NK-92 (cell line): ENCODE data around the gene CEL.

ENCODE experiments used
- DNase-seq: peaks from one replicate; lab custom pipeline; 2025; ENCODE audit not compliant: unreplicated experiment; lab: John Stamatoyannopoulos, UW

CEL gene

DNA sequence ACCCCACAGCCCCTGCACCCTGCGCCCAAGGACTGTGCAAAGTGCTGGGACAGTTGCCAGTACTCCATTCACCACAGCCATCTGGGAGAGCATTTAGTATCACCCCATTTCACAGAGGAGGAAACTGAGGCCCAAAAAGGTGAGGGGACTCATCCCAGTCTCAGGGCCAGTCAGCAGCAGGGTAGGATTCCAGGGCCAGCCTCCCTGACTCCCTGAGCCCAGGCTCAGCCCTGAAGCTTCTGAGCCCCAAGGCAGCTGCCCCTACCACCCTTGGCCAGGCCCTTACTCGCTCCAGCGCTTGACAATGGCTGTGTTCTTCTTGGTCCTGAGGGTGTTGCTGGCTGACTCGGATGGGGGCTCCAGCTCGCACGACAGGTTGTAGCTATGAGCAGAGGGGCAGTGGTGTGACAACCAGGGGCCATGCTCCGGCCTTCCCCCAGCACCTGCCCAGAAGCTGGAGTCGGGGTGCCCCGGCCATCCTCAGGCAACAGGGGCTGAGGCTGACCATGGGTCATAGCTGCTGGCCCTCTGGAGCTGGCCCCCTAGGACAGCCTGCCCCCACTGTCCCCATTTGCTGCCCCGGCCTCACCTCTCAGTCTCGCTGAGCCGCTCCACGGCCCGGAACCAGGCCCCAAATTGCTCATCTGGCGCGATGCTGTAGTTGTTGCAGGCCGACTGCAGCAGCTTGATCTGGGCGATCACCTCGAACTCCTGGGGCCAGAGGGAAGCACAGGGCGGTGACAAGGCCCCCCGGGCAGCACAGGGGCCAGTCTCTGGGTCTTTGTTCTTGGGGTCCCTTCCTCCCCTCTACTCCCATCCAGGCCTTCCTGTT, 40.6 kb downstream of the CEL start:
- no peak for DNase-seq

DNA sequence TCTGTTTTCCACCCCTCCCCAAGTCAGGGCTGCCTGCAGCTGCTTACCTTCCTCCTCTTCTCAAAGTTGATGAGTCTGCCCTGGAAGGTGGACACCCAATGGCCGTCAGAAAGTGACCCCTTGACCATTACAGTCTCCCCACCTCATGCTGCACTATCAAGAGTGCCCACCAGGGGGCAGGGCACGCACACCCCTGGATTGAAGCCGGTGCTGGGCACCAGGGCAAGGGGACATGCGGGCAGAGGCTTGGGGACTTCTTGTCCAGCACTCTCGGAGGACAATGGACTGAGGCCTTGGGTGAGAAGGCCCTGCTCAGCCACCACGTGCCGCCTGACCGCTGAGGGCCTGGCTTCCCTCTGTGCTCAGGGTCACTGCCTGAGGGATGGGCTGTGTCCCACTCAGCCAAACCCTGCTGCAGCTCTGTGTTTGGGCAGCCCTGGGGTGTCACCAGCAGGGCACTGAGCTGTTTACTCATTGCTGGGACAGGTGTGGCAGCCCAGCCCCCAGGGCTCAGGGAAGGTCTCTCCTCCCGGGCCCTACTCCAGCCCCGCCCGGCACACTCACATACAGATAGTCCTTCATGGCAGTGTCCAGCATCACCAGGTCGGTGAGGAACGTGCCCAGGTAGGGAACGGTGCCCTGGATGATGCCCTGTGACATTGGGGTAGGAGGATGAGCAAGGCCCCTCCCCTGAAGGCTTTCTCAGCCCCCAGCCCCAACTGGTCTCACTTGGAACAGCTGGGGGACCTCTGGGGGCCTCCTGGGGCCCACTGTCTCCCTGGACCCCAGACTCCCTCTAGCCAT, 41.6 kb downstream of the CEL start:
- DNase-seq: no peak

DNA sequence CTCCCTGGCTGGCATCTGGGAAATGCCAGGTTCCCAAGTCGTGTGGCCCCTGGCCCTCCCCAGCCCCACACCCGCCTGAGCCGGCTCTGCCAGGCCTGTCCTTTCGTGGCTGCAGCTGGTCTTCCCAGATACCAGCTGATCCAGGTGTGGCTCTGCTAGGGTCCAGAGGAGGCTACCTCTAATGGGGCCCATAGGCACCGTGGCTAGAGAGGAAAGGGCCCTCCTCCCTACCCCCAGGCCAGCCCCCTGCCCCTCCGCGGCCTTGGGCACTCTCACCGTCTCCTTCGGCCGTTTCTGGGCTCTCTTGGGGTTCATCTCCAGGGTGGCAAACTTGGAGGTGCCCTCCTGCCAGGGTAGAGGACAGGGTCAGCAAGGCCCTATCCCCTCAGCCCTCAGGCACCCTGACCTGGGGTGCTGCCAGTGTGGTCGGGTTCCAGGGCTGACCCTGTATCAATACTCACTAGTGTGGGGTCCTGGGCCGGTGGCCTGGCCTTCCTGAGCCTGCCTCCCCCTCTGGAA, 42.3 kb downstream of the CEL start:
- no peak for DNase-seq

DNA sequence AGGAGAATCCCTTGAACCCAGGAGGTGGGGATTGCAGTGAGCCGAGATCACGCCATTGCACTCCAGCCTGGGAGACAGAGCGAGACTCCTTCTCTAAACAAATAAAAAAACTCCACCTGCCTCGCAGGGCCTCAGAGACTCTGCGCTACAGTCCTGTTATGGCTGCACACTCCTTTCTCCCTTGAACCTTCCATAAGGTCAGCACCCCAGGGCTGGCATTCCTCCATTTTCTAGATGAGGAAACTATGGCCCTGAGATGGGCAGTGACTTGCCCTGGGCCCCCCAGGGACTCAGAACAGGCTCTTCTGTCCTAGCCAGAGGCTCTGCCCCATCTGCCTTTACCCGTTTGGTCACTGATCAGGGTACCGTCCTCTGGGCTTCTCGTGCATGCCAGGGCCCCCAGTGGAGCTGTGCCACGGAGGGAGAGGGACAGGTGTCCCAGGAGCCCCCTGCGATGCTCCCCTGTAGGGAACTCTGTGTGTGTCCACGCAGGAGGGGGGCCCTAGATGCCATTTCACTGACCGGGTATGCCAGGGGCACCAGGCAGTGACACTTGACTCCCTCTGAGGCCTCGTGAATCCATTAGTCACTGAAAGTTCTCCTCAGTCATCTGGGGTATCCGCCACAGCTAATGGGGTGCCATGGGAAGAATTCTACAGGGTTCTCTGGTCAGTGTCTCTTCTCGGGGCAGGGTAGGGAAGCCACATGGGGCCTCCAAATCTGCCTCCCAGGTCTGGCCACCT, 43.1 kb downstream of the CEL start:
- DNase-seq: no peak

DNA sequence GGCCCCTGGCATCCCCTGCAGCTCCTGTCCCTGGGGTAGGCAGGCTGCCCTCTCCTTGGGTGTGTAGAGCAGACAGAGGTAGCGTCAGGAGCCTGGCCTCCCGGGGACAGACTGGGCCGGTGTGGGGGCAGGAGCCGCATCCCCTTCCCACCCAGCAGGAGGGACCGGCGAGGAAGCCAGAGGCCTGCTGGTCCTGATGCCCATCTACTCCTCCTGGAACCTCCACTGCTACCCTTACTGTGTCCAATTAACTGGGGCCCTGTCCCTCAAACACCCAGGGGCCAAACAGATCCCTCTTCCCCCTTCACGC, 43.6 kb downstream of the CEL start:
- DNase-seq: no peak

DNA sequence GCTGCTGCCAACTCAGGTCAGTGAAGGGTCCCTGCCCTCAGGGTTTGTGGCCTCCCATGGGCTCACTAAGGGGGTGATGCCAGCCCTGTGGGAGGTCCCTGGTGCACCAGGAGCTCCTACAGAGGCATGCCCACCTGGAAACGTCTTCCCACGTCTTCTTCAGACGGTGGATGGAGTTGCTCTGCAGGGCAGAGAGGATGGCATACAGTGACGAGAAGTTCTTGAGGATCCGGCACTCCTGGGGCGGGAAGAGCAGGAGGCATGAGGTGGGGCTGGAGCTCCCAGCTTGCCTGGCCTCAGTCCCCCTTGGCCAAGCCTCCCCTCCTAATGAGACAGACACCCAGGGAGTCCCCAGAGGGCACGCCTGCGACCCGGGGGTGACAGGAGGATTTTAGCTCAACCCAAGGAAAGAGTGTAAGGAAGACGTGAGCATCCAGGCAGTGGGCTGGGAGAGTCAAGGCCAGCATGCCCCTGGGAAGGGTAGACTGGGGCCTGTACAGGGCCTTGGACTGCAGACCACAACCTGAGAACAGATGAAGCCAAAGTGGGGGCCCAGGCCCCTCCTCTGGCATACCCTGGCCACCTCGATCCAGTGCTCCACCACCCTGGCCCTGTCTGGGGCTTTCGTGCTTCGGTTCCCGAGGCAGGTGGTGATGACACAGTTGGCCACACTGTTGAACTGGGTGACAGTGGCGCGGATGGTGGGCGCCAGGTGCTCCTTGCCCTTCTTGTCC, 44.9 kb downstream of the CEL start:
- DNase-seq: no peak

DNA sequence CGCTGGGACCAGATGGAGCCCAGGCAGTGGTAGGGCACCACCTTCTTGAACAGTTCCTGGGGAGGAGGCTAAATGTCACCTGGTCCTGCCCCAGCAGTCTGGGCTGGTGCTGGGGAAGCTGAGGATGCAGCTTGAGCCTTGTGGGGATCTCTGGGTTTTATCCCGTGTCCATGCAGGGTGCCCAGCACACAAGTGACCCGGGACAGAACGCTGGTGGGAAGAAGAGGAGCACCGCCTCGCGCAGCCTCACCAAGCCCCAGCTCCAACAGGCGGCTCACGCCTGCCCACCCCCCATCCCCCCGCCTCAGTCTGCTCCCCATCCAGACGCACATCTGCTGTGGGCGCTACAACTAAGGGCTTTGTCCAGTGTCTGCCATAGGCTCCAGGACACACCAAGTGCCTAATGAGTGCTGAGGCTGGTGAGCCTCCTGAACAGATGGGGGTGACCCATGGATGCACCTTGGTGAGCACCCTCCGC, 45.5 kb downstream of the CEL start:
- DNase-seq: no peak

DNA sequence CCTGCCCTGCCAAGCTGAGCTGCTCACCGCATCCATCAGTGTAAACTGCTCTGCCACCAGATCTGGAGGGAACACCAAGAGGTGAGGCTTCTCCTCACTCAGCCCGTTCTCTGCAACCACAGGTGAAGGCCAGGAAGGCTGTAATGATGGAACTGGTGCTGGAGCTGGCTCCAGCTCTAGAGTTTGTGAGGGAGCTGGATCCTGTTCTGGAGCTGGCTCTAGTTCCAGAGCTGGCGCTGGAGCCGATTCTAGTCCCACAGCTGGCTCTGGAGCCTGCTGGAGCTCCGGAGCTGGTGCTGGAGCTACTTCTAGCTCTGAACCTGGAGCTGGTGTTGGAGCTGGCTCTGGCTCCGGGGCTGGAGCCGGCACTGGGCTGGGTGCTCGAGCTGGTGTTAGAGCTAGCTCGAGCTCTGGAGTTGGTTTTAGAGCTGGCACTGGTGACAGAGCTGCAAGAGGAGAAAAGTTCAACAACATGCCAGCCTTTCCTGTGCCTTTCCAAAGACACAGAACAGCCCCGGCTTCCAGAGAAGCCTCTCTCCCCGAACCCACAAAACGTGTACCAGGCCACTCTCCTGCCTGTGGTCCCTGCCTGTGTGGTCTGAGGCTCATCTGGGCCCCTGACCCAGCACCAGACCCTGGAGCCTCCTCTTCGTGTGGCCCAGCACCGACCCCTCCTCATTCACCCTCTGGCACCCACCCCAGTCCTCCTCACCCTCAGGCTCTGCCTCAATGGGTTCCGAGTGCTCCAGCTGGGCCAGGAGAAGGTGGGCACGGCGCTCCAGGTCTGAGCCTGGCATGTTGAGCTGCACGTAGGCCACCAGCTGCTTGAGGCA, 46.4 kb downstream of the CEL start:
- DNase-seq: no peak

DNA sequence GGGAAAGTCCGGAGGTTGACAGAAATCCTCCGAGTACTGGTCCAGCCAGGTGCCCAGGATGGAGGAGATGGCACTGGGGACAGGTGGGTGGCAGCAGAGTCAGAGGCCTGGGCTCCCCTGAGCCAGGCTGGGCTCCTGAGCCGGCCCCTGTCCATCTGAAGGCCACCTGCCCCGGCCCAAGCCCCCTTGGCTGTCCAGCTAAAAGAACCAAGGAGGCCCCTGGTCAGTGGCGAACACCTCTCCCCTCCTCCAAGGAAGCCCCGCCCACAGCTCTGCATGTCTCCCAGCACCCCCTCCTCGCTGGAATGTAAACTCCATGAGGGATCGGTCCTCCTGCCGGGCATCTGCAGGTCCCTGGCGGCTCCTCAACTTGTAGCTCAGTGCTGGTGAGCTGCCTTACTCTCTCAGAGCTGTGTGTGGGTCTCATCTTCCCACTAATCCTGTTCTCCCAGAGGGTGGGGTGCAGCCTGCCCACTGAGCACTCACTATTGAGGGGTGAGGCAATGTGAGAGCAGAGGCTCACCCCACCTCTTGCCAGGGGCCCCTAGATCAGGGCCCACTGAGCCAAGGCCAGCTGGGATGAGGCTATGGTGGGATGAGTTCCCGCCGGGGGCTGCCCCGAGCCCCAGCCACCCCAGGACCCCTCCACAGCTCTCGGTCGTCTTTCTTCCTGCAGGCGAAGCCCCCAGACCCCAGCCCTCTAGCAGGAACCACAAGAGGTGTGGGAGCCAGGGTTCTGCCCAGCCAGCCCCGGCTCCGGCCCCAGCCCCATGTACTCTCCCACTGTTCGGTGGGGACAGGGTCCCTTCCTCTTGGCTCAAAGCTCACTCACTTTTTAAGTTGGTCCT, 47.2 kb downstream of the CEL start:
- DNase-seq: no peak

DNA sequence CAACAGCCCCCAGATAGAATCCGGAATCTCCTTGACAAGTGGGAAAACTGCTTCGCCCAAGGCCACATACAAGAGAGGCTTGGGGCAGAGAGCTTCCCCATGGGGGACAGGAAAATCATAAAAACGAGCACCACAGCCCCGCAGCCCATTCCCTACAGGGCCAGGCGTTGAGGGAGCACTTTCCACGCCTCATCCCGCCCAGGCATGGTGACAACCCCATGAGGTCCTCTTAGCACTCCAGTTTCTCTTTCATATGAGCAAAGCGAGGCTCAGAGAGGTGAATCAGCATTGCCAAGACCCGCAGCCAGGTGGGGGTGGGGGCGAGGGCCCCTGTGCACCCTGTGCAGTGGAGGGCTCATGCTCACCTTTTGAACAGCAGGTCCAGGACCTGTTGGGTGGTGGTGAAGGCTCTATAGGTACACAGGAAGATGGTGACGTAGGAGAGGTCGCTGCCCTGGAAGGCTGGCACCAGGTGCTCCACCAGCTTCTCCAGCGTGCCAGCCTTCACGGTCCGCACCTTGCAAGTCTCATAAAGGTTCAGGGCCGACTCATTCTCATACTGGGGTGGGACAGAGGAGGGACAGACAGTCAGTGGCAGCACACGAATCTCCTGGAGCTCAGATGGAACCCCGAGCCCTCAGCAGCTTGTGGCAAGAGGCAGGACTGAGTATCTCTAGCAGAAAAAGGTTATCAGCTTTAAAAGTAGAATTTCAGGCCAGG, 48.3 kb downstream of the CEL start:
- no peak for DNase-seq

DNA sequence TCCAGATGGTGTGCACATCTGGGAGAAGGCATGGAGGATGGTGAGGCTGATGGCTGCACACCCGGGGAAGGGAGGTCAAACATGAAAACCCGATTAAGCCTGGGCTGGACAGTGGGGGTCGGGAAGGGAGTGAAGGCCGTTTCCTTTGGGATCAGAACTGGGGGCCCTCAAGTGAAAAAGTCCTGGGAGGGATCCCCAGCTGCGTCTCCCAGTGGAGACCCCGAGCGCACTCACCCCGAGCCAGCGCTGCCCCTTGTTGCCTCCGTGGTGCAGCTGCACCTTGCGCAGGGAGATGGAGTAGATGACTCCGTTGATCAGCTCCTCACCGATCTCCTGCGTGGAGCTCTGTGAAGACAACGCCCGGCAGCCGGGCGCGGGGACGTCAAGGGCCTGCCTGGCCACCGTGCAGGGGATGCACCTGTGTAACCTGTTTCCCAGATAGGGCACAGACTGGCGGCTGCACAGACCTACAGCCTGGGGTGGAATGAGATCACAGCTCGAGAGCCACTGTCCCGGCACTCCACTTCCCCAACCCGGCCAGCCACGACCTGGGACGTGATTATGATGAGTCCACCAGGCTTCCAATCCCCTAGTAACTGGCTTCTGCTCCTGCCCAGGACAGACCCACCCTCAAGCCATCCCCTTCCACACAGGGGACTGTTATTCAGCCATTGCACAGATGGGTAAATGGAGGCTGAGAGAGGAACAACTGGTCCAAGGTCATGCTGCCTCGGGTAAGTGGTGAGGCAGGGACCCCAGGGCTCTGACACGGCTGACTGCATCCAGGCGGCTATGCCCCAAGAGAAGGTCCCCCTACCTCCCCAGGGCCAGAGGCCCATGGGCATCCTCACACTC, 50.3 kb downstream of the CEL start:
- no peak for DNase-seq

DNA sequence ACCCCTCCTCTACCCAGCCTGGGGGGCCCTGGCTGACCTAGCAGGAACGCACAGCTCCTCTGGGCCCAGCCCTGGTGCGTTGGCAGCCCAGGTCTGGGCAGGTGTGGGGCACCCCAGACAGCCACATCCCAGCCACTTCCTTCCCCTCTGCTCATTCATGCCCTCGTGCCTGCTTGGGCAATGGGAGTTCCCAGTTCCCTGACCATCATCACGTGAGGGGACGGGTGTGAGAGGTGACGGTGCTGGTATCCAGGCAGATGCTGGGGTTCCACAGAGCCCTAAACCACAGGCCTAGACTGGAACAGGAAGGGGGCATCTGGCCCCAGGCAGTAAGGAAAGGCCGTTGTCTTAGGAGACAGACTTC, 50.9 kb downstream of the CEL start:
- DNase-seq: no peak

DNA sequence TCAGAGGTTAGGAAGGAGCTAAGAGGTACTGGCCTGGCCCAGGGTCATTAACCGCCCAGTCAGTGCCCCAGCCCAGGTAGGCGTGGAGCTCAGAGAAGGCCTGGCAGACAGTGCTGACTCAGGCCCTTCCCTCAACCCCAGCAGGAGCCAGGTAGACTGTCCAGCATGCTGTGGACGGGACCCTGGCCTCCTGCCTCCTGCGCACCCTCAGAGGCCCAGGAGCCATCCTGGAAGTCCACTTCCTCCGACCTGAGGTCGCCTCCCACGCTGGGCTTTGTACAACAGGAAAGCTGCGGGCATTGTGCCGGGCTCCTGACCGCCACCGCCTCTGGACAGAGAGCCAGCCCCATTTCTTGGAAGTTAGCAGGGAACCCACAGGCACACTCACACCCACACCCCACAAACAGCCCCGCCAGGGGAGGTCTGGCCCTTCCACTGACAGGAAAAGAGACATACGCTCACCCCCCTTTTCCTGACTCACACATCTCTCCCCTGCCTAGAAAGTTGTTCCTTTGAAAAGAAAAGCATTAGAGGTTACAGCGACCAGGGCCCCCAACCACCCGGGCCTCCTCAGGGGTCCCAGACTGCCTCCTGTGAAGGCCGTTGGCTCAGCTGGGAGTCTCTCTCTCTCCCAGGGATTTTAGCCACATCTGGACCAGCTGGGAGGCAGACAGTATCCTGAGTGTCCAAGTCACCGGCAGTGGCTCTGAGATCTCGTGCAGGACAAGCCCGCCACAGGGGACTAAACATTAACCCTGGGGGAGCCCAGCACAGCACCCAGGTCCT, 51.6 kb downstream of the CEL start:
- DNase-seq: no peak

DNA sequence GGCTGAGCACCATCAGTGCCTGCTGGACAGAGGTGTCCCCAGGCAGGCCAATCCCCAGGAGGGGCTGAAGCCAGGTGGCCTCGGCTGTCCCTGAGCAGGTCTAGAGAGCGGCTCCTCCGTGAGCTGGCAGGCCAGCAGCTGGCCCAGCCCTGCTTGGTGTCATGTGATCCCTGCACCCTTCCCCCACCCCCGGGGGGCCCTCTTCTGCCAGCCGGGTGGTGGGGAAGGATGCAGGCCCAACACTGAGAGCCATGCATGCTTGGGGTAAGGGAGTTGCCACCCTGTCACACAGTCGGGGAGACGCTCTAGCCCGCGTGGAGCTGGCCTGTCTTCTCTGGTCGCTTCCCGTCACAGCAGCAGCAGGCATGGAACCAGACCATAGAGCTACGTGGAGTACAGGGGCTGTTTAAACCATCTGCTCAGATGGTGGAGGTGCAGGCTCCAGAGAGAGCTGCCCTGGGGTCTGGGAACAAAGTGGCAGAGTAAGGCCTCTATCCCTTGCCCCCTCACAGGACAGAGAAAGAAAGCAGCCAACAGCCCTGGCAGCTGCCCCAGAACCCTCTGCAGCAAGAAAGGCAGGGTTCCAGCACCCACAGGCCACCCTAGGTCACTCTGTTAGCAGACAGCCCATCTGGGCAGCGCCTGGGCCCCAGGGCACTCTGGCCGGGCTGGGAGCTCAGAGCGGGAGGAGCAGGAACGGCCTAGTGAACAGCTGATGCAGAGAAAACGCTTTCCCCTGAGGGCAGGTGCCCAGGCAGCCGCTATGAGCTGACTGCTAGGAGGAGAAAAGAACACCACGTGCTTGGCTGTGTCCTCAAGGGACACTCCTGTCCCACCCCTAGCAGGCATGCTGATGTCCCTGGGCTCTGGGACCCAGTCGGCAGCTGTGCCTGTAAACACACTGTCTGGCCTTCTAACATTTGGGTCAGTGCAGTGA, 52.4 kb downstream of the CEL start:
- DNase-seq: no peak

DNA sequence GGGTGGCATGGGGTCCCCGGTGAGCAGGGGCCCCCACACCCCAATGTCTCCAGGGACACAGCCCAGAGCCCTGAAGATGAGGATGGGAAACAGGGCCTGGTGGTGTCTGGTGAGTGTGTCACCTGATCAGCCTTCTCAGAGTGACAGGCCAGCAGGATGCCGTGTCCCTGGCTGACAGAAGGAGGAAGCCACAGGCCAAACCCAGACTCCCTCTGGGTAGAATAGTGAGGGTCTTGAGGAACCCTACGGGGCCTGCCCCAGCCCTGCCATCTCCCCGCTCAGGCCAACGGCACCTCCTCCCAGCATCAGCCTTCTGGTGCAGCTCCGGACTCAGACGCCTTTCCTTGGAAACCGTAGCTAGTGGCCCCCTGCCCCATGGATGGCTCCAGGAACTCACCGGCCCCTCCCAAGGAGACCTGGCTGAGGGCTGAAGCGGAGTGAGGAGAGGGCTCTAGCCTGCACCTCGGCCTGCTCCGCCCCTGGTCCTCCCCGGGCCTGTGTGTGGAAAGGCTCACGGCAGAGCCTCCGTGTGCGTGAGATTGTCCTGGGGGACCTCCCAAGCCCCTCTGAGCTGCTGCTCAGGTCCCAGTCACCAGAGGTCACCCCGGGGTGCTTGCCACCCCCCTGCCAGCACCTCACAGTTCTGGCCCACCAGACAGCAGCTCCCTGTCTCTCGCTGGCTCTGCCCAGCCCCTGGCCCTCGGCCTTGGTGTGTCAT, 53.3 kb downstream of the CEL start:
- DNase-seq: no peak
